Peyer's patch (tissue), 4 donors: ENCODE data around the gene DPP9. TPM values are rescaled to one million over a fixed set of nuclear protein-coding genes. Genes with fewer than 3 reads are reported as not detected.

ENCODE experiments used
- DNase-seq, 3 donors: peaks; one replicate each; pipeline ENCODE4 v3.0.0-alpha.2; 2017 to 2019
- H3K27ac ChIP-seq, 4 donors: fragments of 200-600 bp; sonication (generic); one replicate each; pipeline ENCODE4 v1.5.1; 2016 to 2019
- H3K27me3 ChIP-seq, 2 donors: fragments of 200-600 bp; sonication (generic); one replicate each; pipeline ENCODE4 v1.5.1; 2019
- H3K36me3 ChIP-seq, 3 donors: fragments of 200-600 bp; sonication (generic); one replicate each; pipeline ENCODE4 v1.5.1; 2016 to 2019
- H3K4me1 ChIP-seq, 4 donors: fragments of 200-600 bp; sonication (generic); one replicate each; pipeline ENCODE4 v1.5.1; 2016 to 2019
- H3K4me3 ChIP-seq, 4 donors: fragments of 200-600 bp; sonication (generic); 1 replicate in 3 of 4; 2 replicates in 1 of 4; pipeline ENCODE4 v1.5.1; 2016 to 2019; ENCODE audit warnings: mild to moderate bottlenecking in 1 of 4
- H3K9me3 ChIP-seq, 4 donors: fragments of 200-600 bp; sonication (generic); one replicate each; pipeline ENCODE4 v1.5.1; 2016 to 2019; ENCODE audit warnings: mild to moderate bottlenecking in 1 of 4
- CTCF ChIP-seq, 6 experiments: fragments of 450-650 bp in 4 of 6; fragments of 200-600 bp in 2 of 6; sonication (generic) in 1 of 6; IDR thresholded peaks; one replicate each; pipeline ENCODE4 v1.5.1; 2017 to 2019; ENCODE audit warnings: antibody characterized with exemption in 6 of 6, mild to moderate bottlenecking in 3 of 6, moderate library complexity in 1 of 6
- POLR2A ChIP-seq, 2 donors: fragments of 450-650 bp; IDR thresholded peaks; one replicate each; pipeline ENCODE4 v1.5.1; 2017; ENCODE audit warnings: antibody characterized with exemption in 2 of 2, mild to moderate bottlenecking in 2 of 2, moderate library complexity in 2 of 2
- total RNA-seq, 4 donors: library from RNA; depleted of rRNA; stranded (reverse); fragments of >200 nt; gene quantifications; one replicate each; pipeline ENCODE4 v1.1.0, GENCODE V29; 2016

DPP9 gene
- total RNA-seq, 4 donors from 2014 or later = 102 to 279 (median 168) TPM

- DNase-seq = no peak
- TF ChIP-seq CTCF (IDR thresholded peaks at IDR 0.05) (no peak), POLR2A (IDR thresholded peaks at IDR 0.05) (no peak)
- Histone ChIP-seq H3K36me3 (peaks cover 0 to 41% (median 0%) of the 10 kb centered on the region in 3 donors), H3K27ac (peak overlapping the region in 1 of 4 donors; percentile 75), H3K4me3 (no peak overlapping the region), H3K4me1 (peaks cover 0 to 19% (median 3%) of the 10 kb centered on the region in 4 donors), H3K27me3 (no peaks in the 10 kb centered on the region), H3K9me3 (no peaks in the 10 kb centered on the region)
These were observed 52.3 kb downstream of the DPP9 start for GRCh38 chr19:4671185-4671851.

GRCh38 chr19:4669723-4670480, 53.7 kb downstream of the DPP9 start, which contains the start of gene MYDGF:
Gene MYDGF (minus strand): TSS chr19:4670342. CDS start chr19:4670334, 8 bp downstream.
- TF ChIP-seq CTCF (IDR thresholded peaks at IDR 0.05) = peak in 1 of 6 experiments; percentile 8
- TF ChIP-seq POLR2A (IDR thresholded peaks at IDR 0.05) = peak; percentile 49 to 70
- Histone ChIP-seq H3K27me3 (no peaks in the 10 kb centered on the region), H3K4me3 (peak within 1 kb of the TSS; percentile 73 to 100 (median 91)), H3K9me3 (no peaks in the 10 kb centered on the region), H3K36me3 (peaks cover 0 to 32% (median 0%) of the 10 kb centered on the region in 3 donors), H3K27ac (peak within 1 kb of the TSS; percentile 50 to 87 (median 73)), H3K4me1 (peaks cover 0 to 19% (median 3%) of the 10 kb centered on the region in 4 donors)
- peak; percentile 90 to 96 (median 96) for DNase-seq

DNA sequence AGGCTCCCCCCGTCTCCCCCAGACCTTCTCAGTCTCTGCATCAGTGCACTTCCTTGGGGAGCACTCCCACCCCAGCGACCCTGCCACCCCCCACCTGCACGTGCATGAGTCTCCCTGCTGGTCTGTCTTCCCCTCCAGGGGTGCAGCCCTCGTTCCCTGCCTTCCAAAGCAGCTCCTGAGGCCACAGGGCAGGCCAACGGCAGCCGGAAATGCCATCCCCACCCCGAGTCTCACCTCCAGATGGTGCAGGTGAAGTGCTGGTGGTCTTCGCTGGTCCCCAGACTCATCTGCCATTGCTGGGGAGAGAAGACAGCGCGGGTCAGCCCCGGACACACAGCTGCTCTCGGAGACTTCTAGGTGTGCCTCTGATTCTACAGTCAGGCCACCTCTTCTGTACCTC, 59.0 kb downstream of the DPP9 start:
- no peak for TF ChIP-seq CTCF (IDR thresholded peaks at IDR 0.05)
- TF ChIP-seq POLR2A (IDR thresholded peaks at IDR 0.05) = no peak
- Histone ChIP-seq H3K27me3 (no peaks in the 10 kb centered on the region), H3K4me1 (peaks cover 0 to 18% (median 3%) of the 10 kb centered on the region in 4 donors), H3K4me3 (no peak overlapping the region), H3K9me3 (no peaks in the 10 kb centered on the region), H3K27ac (no peak overlapping the region), H3K36me3 (peaks cover 0 to 69% (median 0%) of the 10 kb centered on the region in 3 donors)
- no peak for DNase-seq

DNA sequence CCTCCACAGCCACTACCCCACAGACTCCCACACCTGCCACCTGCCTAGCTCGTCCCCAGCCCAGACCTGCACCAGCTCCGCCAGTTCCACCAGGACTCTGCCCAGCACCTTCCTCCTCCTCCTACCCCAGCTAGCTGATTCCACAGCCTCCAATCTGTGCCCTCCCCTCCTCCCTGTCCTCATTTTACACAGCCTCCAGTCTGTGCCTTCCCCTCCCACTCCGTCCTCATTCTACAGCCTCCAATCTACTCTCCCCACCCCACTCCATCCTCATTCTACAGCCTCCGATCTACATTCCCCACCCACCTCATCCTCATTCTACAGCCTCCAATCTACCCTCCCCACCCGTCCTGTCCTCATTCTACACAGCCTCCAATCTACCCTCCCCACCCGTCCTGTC, 60.8 kb downstream of the DPP9 start:
- Histone ChIP-seq H3K9me3 (no peaks in the 10 kb centered on the region), H3K4me3 (no peak overlapping the region), H3K4me1 (peaks cover 0 to under 1% (median 0%) of the 10 kb centered on the region in 4 donors), H3K27me3 (no peaks in the 10 kb centered on the region), H3K27ac (no peak overlapping the region), H3K36me3 (peaks cover 0 to 78% (median 0%) of the 10 kb centered on the region in 3 donors)
- TF ChIP-seq POLR2A (IDR thresholded peaks at IDR 0.05) (no peak), CTCF (IDR thresholded peaks at IDR 0.05) (no peak)
- no peak for DNase-seq

DNA sequence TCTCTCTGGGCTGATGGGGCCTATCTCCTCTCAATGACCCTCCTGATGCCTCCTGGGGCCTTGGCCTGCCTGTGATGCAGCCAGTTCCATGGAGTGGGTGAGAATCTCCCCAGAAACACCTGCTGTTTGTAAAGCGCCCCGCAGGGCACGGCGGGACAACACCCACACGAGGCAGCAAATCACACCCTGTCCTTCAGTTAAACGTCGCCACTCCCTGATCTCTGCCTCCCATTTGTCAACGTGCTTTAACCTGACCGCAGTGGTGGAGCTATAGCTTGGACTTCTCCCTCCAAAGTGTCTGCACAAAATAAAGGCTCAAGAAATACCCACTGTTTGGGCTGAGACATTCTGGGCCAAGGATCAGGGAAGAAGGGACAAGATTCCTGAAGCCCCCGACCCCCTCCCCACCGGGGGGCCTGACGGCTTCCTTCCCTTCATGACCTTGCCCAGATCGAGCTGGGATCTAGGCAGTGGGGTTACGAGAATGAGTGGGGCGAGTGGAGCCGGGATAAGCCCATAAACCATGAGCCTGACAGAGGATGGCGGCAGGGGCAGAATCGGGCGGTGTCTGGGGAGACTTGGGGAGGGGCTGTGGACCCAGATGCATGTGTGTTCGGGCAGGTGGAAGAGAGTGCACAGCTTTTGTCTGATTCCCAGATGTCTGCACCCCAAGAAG, 61.5 kb downstream of the DPP9 start:
- no peak overlapping the region for H3K4me3 ChIP-seq
- peaks cover 0 to 78% (median 0%) of the 10 kb centered on the region in 3 donors for H3K36me3 ChIP-seq
- TF ChIP-seq CTCF (IDR thresholded peaks at IDR 0.05) (no peak), POLR2A (IDR thresholded peaks at IDR 0.05) (no peak)
- H3K4me1 ChIP-seq = no peaks in the 10 kb centered on the region
- DNase-seq = no peak
- no peaks in the 10 kb centered on the region for H3K27me3 ChIP-seq
- no peaks in the 10 kb centered on the region for H3K9me3 ChIP-seq
- no peak overlapping the region for H3K27ac ChIP-seq
